ENCODE measurements around the gene ZNF189.

ZNF189 gene

GRCh38 chr9:101455656-101456240, 57.1 kb downstream of the ZNF189 start:
- DNase-seq: no peak

- no peak for DNase-seq
Observed at GRCh38 chr9:101457003-101457402, 58.4 kb downstream of the ZNF189 start.

GRCh38 chr9:101458963-101459631, 60.4 kb downstream of the ZNF189 start:
- peak; percentile 57 for DNase-seq

All from activated CD4-positive, alpha-beta T cell treated with anti-CD3 and anti-CD28 coated beads, Interleukin-2, Interleukin-6, amounts not matched to agents 100 ng/mL and 50 ng/mL, durations not matched to agents 16 hours and 8 hours (primary cell).